GM10266 (cell line): Measurements from ENCODE around the gene GJB4.
"Not testable (repeated sequence)": the region's sequence is repeated elsewhere in the genome, so short reads cannot be mapped to it uniquely, and the experiment has no call there.

Source experiments
- DNase-seq: peaks from one replicate; pipeline ENCODE4 v3.0.0; 2012; ENCODE audit errors: extremely low spot score
- TF ChIP-seq, protein P1 (sequence below): IDR thresholded peaks from 2 replicates; pipeline ENCODE4 v1.5.1; 2012; ENCODE audit warnings: mild to moderate bottlenecking, low read depth; ENCODE audit not compliant: control insufficient read depth, insufficient read depth; ENCODE audit errors: missing control alignments

The GJB4 gene

DNA sequence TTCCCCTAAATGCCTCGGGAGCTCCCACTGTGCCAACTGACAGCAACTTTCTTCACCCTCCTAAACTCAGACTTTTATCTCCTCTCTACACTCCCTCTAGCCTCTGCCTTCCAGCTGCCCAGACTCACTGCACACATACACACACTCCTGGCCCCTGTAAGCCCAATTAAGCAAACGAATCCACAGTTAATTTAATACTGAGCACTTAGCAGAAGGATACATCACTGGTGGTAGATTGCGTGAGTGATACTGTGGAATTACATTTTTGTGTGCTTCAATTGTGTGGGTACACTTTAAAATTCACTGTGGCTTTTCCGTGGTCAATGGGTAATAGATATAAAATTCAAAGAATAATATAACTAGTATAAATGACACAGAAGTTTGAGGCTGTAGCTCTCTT is 38.3 kb upstream of the GJB4 start:
- TF ChIP-seq, protein P1, sequence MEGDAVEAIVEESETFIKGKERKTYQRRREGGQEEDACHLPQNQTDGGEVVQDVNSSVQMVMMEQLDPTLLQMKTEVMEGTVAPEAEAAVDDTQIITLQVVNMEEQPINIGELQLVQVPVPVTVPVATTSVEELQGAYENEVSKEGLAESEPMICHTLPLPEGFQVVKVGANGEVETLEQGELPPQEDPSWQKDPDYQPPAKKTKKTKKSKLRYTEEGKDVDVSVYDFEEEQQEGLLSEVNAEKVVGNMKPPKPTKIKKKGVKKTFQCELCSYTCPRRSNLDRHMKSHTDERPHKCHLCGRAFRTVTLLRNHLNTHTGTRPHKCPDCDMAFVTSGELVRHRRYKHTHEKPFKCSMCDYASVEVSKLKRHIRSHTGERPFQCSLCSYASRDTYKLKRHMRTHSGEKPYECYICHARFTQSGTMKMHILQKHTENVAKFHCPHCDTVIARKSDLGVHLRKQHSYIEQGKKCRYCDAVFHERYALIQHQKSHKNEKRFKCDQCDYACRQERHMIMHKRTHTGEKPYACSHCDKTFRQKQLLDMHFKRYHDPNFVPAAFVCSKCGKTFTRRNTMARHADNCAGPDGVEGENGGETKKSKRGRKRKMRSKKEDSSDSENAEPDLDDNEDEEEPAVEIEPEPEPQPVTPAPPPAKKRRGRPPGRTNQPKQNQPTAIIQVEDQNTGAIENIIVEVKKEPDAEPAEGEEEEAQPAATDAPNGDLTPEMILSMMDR, result no peak
- DNase-seq, result no peak

DNA sequence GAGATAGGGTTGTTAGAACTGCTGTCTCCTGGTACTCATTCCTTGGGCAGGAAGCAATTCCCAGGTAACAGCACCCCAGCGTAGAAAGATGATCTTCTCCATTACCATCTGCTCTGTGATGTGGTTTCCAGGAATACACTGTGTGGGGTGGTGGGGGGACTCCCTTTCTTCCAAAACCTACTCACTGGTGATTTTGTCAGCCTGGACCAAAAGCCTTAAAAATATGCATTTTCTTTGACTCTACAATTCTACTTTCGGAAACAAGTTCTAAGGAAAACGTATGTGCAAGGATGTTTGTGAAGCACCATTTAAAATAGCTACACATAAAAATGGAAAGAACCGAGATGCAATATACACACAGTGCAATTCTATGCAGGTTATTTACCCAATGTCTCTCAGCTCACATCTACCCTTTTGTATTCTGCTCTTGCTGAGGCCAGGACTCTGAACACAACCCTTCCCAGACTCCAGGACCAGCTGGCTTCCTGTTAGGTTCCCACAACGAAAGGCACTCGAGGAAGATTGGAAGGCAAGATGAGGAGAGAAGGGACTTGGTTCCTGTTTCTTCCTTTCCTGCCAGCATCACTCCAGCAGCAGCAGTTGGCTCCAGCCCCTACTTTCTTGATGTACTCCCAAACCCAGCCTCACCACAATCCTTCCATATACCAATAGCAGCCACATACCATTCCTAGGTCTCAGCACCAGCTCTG is 37.7 kb upstream of the GJB4 start:
- DNase-seq, result no peak
- TF ChIP-seq, protein P1, result no peak

DNA sequence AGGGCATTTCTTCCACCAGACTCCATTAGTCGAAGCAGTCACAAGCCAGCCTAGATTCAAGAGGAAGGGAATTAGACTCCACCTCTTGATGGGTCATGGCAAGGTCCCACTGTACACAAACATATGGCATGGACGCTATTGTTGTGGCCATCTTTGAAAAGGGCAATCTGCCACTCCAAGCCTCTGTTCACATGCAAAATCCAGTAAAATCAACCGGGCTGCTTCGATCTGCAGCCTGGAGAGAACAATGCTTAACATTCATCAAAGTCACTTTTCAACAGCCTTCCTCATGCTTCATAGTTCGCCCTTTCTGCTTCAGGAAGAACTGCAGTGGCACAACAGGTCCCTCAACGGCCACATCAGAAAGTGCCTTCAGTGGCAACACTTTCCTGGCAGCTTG is 32.7 kb upstream of the GJB4 start:
- TF ChIP-seq, protein P1, result no peak
- no peak for DNase-seq

DNA sequence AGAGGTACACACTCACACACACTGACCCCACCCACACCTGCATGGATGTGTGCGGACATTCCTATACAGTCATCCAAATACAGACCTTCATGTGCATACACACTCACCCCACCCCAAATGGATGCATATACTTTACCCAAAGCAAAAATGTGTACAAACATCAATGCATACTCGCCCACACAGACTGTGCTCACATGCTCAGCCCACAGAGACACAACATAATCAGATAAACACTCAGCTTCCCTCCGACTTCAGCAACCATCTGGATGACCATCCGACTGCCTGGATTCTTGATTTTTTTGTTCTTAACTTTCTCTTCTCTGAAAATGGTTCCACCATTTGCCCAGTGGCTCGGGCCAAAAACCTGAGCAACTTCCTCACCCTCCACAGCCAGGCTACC is 29.1 kb upstream of the GJB4 start:
- DNase-seq, result no peak
- TF ChIP-seq, protein P1, result no peak

DNA sequence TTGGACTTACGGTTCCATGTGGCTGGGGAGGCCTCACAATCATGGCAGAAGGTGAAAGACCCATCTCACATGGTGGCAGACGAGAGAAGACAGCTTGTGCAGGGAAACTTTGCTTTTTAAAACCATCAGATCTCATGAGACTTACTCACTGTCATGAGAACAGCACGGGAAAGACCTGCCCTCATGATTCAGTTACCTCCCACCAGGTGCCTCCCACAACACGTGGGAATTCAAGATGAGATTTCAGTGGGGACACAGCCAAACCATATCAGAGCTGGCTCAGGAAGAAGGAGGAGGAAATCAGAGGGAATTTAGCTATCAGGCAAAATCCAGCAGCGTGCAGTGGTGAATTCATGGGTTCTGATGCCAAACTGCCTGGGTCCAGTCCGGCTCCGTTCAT is 26.7 kb upstream of the GJB4 start:
- not testable (repeated sequence) for DNase-seq

DNA sequence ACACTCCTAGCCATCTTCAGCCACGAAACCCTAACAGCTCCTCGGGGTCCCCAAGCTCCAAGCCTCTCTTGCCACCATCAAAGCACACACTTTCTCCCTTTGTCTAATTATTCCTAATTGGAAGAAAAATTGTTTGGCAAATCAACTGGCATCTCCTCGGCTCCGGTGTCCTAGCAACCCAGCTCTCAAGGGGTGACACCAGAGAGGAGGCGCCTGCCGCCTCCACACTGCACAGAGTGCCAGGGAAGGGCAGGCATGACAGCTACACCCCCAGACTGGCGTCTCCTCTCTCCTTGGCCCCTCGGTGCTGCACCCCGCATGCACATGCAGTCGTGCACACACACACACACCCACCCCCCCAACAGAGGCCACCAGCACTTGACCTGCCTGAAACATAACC is 22.8 kb upstream of the GJB4 start:
- DNase-seq, result no peak
- TF ChIP-seq, protein P1, result no peak

DNA sequence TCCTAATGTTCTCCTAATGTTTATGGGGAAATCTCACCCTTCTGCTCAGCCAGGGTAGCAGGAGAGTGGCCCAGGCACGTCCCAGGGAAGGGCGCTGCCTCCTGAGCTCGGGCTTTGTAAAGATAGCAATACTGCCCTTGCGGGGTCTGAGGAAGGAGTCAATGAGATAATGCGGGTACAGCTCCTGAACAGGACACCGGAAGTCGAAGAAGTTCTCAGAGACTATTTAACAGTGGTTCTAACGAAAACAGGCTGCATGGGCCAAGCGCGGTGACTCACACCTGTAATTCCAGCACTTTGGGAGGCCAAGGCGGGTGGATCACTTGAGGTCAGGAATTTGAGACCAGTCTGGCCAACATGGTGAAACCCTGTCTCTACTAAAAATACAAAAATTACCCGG is 22.3 kb upstream of the GJB4 start:
- DNase-seq, result not testable (repeated sequence)

DNA sequence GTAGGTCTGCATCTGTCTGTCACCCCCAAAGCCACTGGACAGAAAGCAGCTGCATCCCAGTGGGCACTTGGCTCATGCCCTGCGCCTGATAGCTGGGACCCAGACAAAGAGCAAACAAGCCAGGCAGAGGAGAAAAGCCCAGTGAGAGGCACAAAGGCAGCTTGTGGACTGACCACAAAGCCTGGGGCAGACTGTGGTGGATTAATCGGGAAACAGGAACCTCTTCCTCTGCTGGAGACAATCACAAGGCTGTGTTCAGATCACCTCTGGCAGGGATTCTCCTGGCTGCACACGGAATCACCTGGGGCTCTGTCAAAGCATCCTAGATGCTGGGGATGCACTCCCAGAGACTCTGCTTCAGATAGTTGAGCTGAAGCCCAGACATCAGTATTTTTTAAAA is 19.9 kb upstream of the GJB4 start:
- TF ChIP-seq, protein P1, result no peak
- no peak for DNase-seq
